GM12875 (cell line): Measurements from ENCODE around the gene RAPGEF5.

Source experiments
- H3K4me3 ChIP-seq: one replicate; pipeline ENCODE4 v1.5.1; 2011; ENCODE audit warnings: low read depth, low read length, control low read depth
- TF ChIP-seq, protein P1 (sequence below): IDR thresholded peaks from 2 replicates; pipeline ENCODE4 v1.5.1; 2011; ENCODE audit warnings: low read depth, mild to moderate bottlenecking, control low read depth, inconsistent platforms, low read length, moderate library complexity, borderline replicate concordance; ENCODE audit not compliant: insufficient read depth

The RAPGEF5 gene

GRCh38 chr7:22316914-22317313, 40.0 kb downstream of the RAPGEF5 start:
- H3K4me3 ChIP-seq: no peak overlapping the region
- TF ChIP-seq, protein P1, sequence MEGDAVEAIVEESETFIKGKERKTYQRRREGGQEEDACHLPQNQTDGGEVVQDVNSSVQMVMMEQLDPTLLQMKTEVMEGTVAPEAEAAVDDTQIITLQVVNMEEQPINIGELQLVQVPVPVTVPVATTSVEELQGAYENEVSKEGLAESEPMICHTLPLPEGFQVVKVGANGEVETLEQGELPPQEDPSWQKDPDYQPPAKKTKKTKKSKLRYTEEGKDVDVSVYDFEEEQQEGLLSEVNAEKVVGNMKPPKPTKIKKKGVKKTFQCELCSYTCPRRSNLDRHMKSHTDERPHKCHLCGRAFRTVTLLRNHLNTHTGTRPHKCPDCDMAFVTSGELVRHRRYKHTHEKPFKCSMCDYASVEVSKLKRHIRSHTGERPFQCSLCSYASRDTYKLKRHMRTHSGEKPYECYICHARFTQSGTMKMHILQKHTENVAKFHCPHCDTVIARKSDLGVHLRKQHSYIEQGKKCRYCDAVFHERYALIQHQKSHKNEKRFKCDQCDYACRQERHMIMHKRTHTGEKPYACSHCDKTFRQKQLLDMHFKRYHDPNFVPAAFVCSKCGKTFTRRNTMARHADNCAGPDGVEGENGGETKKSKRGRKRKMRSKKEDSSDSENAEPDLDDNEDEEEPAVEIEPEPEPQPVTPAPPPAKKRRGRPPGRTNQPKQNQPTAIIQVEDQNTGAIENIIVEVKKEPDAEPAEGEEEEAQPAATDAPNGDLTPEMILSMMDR: no peak

GRCh38 chr7:22307816-22308215, 49.1 kb downstream of the RAPGEF5 start:
- TF ChIP-seq, protein P1: no peak
- no peak overlapping the region for H3K4me3 ChIP-seq

GRCh38 chr7:22305706-22306105, 51.2 kb downstream of the RAPGEF5 start:
- no peak overlapping the region for H3K4me3 ChIP-seq
- TF ChIP-seq, protein P1: no peak

DNA sequence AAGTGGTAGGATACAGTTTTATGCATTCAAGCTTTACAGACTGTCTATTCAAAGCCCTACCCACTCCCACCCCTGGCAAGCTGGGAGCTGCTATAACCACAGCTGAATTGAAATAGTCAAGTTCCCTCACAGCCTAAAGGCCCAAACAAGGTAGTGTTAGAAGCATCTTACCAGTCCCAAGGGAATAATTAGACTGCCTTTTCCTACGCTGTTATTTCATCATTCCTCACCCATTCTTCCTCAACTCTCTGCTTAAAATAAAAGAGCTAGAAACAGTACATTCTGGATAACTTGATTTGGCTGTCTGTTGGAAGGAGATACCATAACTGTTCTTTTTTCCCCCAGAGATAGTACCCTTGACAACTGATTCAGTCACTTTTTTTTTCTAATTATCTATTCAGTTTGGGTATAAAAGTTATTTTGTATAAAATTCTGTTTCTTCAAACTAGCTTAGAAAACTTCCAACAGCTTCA, 54.0 kb downstream of the RAPGEF5 start:
- TF ChIP-seq, protein P1: no peak
- H3K4me3 ChIP-seq: no peak overlapping the region

DNA sequence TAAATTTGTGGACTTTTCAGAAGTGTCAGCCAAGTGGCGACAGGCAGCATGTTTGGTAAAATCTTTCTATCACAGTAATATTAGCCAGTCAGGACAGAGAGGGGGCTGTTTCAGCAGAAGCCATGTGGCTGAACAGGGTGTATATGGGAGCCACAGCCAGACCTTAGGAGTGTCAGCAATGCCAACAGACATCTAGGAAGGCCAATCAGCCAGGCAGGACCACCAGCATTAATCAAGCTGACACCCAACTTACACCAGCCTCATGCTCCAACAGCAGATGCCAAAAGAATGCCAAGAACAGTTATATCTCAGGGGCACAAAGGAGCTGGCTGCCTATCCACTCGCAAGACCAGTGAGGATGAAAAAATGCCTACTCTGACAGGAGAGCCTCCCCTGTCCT, 54.8 kb downstream of the RAPGEF5 start:
- no peak overlapping the region for H3K4me3 ChIP-seq
- TF ChIP-seq, protein P1: no peak

DNA sequence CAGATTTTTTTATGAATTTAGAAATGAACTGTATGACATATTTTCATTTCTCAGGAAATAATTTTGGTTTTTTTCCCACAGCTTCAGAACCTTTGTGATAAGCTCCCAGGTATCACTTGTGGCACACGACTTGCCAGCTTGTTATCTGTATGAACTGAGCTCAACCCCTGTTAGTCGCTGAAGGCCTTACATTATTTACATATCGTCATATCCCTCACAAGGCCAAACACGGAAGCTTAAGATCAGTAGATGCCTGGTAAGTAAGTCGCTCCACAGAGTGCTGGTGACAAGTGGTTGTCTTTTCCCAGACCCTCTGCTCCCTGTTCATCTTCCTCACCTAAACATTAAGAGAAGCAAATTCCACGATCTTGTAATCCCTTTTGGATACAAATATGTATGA, 55.2 kb downstream of the RAPGEF5 start:
- no peak overlapping the region for H3K4me3 ChIP-seq
- TF ChIP-seq, protein P1: no peak

- H3K4me3 ChIP-seq: no peak overlapping the region
- TF ChIP-seq, protein P1: no peak
Measured at GRCh38 chr7:22300839-22301238, 56.1 kb downstream of the RAPGEF5 start.
